ENCODE results near the gene SMIM10L1.

SMIM10L1 gene

GRCh38 chr12:11171145-11171968, at the start of gene SMIM10L1:
Gene SMIM10L1, plus strand, starts transcription at chr12:11171194. Its CDS starts 163 bp downstream, at chr12:11171357.
- peak; percentile 87 for DNase-seq (ENCODE audit: low spot score)

- peak; percentile 7 for DNase-seq (ENCODE audit: low spot score)
These were observed 40.6 kb upstream of the SMIM10L1 start for GRCh38 chr12:11130382-11130781.

- peak; percentile 7 for DNase-seq (ENCODE audit: low spot score)
These were observed 40.0 kb upstream of the SMIM10L1 start for GRCh38 chr12:11130999-11131398.

GRCh38 chr12:11133162-11133561, 37.8 kb upstream of the SMIM10L1 start:
- DNase-seq (ENCODE audit: low spot score): peak; percentile 24

GRCh38 chr12:11133816-11134215, 37.2 kb upstream of the SMIM10L1 start:
- no peak for DNase-seq (ENCODE audit: low spot score)

- DNase-seq (ENCODE audit: low spot score): no peak
These were observed 36.7 kb upstream of the SMIM10L1 start, which contains the start of gene TAS2R30 for GRCh38 chr12:11134305-11134704. Gene TAS2R30, minus strand, starts transcription at chr12:11134644. Its CDS starts 400 bp downstream, at chr12:11134244.

GRCh38 chr12:11136075-11136474, 34.9 kb upstream of the SMIM10L1 start:
- DNase-seq (ENCODE audit: low spot score): no peak

DNA sequence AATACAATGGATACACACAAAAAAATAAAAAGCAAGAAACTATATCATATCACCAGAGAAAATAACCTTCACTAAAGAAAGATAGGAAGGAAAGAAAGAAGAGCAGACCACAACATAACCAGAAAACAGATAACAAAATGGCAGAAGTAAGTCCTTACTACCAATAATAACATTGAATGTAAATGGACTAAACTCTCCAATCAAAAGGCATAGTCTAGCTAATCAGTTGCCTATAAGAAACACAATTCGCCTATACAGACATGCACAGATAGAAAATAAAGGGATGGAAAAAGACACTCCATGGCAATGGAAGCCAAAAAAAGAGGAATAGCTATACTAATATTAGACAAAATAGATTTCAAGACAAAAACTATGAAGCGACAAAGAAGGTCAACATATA, 27.6 kb upstream of the SMIM10L1 start:
- no peak for DNase-seq (ENCODE audit: low spot score)

- DNase-seq (ENCODE audit: low spot score): no peak
These were observed 26.7 kb upstream of the SMIM10L1 start for GRCh38 chr12:11144297-11144696.

DNA sequence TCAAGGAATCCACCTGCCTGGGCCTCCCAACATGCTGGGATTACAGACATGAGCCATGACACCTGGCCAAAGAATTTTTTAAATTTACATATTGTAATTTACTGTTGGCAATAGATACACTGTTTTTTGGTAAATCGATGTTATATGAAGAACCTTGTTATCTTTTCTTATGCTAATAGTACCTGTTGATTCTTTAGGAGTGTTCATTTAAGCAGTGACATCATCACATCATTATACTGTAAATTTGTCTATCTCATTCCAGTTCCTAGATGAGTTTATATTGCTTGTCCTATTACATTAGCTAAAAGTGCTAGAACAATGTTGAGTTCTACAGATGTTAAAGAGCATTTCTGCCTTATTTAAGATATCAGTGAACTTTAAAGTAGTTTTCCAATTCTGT, 23.6 kb upstream of the SMIM10L1 start:
- no peak for DNase-seq (ENCODE audit: low spot score)

GRCh38 chr12:11150832-11151231, 20.2 kb upstream of the SMIM10L1 start:
- DNase-seq (ENCODE audit: low spot score): no peak

DNA sequence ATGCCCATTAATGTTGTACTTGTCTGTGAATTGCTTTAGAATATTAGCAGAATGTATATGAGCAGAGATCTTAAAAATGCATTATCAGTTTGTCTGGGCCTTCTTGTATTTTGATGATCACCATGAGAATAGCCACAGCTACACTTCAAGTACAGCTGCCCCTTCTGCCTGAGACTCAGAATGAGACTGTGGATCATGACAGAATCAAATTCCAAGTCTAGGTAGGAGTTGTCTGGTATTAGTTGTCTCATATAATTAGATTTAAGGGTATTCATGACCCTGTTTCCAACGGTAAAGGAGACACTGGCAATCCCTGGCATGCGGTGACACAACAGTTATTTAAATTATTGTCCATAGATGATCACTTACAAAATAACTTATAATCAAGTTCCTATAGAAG, 18.3 kb upstream of the SMIM10L1 start:
- DNase-seq (ENCODE audit: low spot score): no peak

GRCh38 chr12:11154400-11154925, 16.5 kb upstream of the SMIM10L1 start:
- no peak for DNase-seq (ENCODE audit: low spot score)

- DNase-seq (ENCODE audit: low spot score): no peak
These were observed 12.0 kb upstream of the SMIM10L1 start for GRCh38 chr12:11158885-11159444.

DNA sequence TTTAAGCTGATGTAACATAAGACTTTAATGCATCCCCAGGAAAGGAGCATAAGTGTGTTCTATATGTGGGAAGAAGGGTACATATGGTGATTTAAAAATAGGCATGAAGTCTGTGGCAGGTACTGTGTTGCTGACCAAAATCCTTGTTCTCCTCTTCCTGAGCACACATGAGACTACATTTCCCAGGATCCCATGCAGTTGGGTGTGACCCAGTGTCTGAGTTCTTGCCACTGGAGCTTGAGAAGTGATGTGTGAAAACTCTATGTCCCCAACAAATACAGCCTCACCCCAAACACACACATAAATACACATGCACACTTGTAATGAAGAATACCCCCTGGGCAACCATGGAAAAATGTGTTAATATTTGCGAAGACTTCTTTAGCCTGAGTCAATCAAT, 8.5 kb upstream of the SMIM10L1 start:
- DNase-seq (ENCODE audit: low spot score): no peak

DNA sequence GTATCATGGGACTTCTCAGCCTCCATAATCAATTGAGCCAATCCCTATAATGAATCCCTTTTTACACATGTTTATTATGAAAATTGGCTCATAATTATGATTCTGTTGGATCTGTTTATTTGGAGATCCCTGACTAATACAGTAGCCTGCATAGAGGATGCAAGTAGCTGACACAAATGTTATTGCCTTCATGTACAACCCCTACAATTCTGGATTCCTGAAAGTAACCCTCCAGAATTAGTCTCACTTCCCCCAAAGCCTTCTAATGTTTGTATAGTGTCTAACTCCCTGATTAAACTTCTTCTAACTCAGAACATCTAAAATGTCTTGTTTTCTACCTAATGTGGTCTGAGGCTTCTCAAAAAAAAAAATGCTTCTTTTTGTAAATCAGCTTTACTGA, 6.6 kb upstream of the SMIM10L1 start:
- no peak for DNase-seq (ENCODE audit: low spot score)

GRCh38 chr12:11166300-11166699, 4.7 kb upstream of the SMIM10L1 start:
- DNase-seq (ENCODE audit: low spot score): no peak

DNA sequence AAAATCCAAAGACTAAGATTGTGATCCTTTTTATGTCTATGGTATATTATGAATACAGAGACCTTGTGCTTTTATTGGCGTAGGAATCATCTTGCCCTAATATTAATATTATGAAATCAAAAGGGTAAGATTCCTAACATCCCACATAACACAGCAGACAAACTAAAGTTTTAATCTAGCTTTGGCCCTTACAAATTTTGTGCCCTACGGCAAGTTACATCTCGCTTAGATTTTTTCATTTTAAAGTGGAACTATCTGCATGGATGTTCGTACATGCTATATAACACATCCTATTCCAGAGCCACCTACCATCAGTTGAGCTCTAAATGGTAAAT, 217 bp upstream of the SMIM10L1 start:
- no peak for DNase-seq (ENCODE audit: low spot score)

GRCh38 chr12:11171969-11172675, 1.1 kb downstream of the SMIM10L1 start:
- no peak for DNase-seq (ENCODE audit: low spot score)

GRCh38 chr12:11174022-11174421, 3.0 kb downstream of the SMIM10L1 start:
- no peak for DNase-seq (ENCODE audit: low spot score)

- no peak for DNase-seq (ENCODE audit: low spot score)
These were observed 7.3 kb downstream of the SMIM10L1 start for GRCh38 chr12:11178250-11178649.

- no peak for DNase-seq (ENCODE audit: low spot score)
These were observed 11.5 kb downstream of the SMIM10L1 start for GRCh38 chr12:11182529-11182928.

DNA sequence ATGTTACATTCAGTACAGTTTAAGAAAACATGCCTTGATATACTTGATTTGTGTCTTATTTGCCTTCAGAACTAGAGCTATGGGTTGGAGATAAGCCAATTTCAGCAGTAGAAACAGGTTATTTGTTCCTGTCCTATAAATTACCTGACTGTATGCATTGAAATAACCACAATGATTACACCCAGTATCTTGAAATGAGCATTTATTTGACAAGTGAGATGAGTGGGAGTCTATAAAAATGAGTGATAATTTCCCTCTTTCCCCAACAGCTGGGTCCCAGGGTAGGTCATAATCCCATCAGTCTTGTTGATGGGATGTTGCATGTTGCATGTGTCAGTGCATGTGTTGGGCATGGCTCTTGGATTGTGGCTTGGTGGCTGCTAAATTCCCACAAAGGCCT, 12.0 kb downstream of the SMIM10L1 start:
- DNase-seq (ENCODE audit: low spot score): no peak
